ENCODE results near the gene PRKAR1B. TPM values are rescaled to one million over a fixed set of nuclear protein-coding genes. Genes with fewer than 3 reads are reported as not detected.

Gene PRKAR1B
- total RNA-seq, 2 experiments from 2014 or later: 28.0 to 28.2 TPM

DNA sequence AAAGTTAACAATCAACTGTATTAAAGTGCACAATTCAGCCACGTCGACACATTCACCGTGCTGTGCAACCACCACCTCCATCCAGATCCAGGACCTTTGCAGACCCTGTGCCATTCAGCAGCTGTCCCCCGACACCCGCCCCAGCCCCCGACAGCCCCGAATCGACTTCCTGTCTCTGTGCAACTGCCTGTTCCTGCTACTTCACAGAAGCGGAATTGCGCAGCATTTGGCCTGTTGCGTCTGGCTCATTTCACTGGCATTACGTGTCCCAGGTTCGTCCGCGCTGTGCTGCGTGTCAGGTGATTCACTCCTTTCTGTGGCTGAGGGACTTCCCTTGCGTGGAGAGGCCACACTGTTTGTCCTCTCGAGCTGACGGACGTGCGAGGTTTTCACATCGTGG, 33.8 kb downstream of the PRKAR1B start:
- H3K4me3 Mint-ChIP-seq: no peak overlapping the region
- CTCF ChIA-PET: interaction anchor here (0.6 kb wide), 1 partner anchor 25 kb away, joined by 3 read pairs; no protein-coding TSS in a partner anchor
- POLR2A ChIA-PET: no interaction called here
- DNase-seq: no peak
- peaks cover 16% of the 10 kb centered on the region for H3K36me3 Mint-ChIP-seq
- H3K9me3 Mint-ChIP-seq: peaks cover 7% of the 10 kb centered on the region
- H3K27ac Mint-ChIP-seq: no peak overlapping the region
- intact Hi-C loops (cut with micrococcal nuclease): no loop called here
- H3K4me1 Mint-ChIP-seq (ENCODE audit: low read depth): no peaks in the 10 kb centered on the region
- H3K27me3 Mint-ChIP-seq: no peaks in the 10 kb centered on the region

DNA sequence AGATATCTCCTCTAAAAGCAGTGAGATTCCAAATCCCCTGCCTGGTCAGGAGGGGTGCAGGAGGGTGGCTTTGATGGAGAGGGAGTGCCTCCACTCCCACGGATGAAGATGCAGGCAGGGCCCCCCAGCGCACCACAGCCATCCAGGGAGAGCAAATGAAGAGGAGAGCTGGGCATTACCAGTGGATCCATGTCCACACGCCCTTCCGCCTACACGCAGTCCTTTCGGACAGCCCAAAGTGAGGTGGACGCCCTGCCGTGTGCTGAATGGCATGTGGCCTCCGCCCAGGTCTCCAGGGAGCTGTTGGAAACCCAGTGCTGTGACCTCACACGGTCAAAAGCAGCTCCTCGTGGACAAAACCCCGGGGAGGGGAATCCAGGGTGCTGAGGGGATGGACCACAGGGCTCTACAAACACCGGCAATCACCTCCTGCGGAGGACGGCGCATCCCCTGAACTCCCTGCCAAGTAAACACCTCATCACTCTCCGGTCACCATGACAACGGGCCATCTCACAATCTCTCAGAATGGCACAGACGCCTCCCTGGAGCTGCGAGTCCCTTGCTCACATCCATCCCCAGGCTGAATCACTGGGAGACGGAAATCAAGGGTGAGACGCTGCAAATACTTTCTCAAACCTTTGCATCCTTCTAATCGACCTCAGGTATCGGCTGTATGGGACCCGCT, 35.6 kb downstream of the PRKAR1B start:
- peaks cover 21% of the 10 kb centered on the region for H3K9me3 Mint-ChIP-seq
- no peak overlapping the region for H3K4me3 Mint-ChIP-seq
- H3K27me3 Mint-ChIP-seq: no peaks in the 10 kb centered on the region
- intact Hi-C loops (cut with micrococcal nuclease): no loop called here
- H3K36me3 Mint-ChIP-seq: peaks cover 29% of the 10 kb centered on the region
- DNase-seq: no peak
- H3K4me1 Mint-ChIP-seq (ENCODE audit: low read depth): no peaks in the 10 kb centered on the region
- H3K27ac Mint-ChIP-seq: no peak overlapping the region
- ChIA-PET CTCF (interaction anchor here (0.9 kb wide), 1 partner anchor 76 kb away, joined by 3 read pairs; no protein-coding TSS in a partner anchor), POLR2A (no interaction called here)

DNA sequence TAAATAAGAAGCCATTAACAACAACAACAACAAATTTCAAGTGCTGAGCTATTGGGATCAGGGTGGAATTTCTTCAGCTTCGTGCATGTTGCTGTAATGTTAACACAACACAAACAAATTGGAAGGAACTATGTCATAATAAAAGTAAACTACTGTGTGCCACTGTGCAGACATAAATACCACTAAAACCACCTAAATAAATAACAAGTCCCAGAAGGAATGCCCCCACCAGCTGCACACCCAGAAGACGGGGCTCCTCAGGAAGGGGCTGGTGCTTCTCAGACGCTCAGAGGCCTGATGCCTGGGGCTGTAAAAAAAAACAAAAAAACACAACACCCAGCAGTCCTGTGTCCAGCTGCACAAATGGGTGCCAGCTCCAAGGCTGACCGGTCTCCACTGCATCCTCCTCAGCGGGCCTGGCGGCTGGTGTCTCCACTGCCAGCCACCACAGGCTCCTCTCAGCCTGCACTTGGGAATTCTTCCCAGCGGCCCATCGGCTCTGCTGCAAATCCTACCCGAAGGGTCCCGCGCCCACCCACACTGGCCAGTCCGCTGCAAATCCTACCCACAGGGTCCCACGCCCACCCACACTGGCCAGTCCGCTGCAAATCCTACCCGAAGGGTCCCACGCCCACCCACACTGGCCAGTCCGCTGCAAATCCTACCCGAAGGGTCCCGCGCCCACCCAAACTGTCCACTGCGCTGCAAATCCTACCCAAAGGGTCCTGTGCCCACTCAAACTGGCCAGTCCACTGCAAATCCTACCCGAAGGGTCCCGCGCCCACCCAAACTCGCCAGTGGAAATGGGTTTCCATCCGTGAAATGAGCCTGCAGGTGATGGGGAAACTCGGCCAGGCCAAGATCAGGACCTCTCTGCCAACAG, 36.4 kb downstream of the PRKAR1B start:
- intact Hi-C loops (cut with micrococcal nuclease): no loop called here
- H3K36me3 Mint-ChIP-seq: peaks cover 35% of the 10 kb centered on the region
- H3K9me3 Mint-ChIP-seq: peaks cover 28% of the 10 kb centered on the region
- H3K27me3 Mint-ChIP-seq: no peaks in the 10 kb centered on the region
- CTCF ChIA-PET: no interaction called here
- DNase-seq: no peak
- H3K27ac Mint-ChIP-seq: no peak overlapping the region
- no peak overlapping the region for H3K4me3 Mint-ChIP-seq
- H3K4me1 Mint-ChIP-seq (ENCODE audit: low read depth): no peaks in the 10 kb centered on the region
- POLR2A ChIA-PET: interaction anchor here (0.7 kb wide), 1 partner anchor 41 kb away, joined by 3 read pairs; no protein-coding TSS in a partner anchor

DNA sequence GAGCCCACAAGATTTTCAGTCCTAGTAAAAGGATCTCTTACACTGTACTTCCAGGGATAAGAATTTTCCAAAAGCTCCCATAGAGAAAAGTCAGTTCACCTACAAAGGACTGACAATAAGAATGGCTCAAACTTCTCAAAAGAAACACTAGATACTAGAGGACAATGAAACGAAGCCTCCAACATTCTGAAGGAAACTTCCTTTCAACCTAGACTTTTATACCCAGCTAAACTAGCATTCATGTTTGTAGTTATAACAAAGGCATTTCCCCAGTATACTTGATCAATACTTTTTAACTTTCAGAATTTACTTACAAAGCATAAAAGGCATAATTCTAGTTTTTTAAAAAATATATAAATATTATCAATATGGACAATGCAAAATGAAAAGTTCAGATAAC, 41.5 kb downstream of the PRKAR1B start:
- ChIA-PET POLR2A (no interaction called here), CTCF (interaction anchor here (0.8 to 1.6 kb wide), 2 partner anchors 11 to 124 kb away, joined by 3 to 4 read pairs; no protein-coding TSS in a partner anchor)
- Mint-ChIP-seq H3K27me3 (no peaks in the 10 kb centered on the region), H3K9me3 (peaks cover 43% of the 10 kb centered on the region), H3K4me3 (no peak overlapping the region), H3K27ac (no peak overlapping the region), H3K4me1 (ENCODE audit: low read depth) (no peaks in the 10 kb centered on the region), H3K36me3 (peaks cover 43% of the 10 kb centered on the region)
- intact Hi-C loops (cut with micrococcal nuclease): no loop called here
- DNase-seq: no peak

DNA sequence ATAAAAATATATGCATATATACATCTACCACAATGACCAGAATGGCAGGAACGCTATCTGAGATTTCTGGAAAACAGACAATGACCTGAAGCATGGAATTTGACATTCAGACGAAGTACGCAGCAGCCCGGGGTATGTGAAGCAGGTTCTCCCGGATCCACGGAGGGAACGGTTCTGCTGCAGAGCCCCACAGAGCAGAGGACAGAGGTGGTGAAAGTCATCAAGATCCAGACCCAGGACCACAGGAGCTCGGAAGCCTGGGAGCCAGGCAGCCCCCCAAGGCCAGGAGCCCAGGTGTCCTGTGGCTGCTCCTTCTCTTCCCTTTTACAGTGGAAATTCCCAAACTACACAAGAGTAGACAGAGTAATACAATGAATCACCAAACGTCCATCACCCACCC, 42.7 kb downstream of the PRKAR1B start:
- Mint-ChIP-seq H3K4me1 (ENCODE audit: low read depth) (no peaks in the 10 kb centered on the region), H3K36me3 (peaks cover 44% of the 10 kb centered on the region), H3K27me3 (no peaks in the 10 kb centered on the region), H3K4me3 (no peak overlapping the region), H3K27ac (no peak overlapping the region), H3K9me3 (peaks cover 43% of the 10 kb centered on the region)
- no peak for DNase-seq
- CTCF ChIA-PET: interaction anchor here (0.9 kb wide), 1 partner anchor 19 kb away, joined by 4 read pairs; no protein-coding TSS in a partner anchor
- POLR2A ChIA-PET: no interaction called here
- intact Hi-C loops (cut with micrococcal nuclease): no loop called here

DNA sequence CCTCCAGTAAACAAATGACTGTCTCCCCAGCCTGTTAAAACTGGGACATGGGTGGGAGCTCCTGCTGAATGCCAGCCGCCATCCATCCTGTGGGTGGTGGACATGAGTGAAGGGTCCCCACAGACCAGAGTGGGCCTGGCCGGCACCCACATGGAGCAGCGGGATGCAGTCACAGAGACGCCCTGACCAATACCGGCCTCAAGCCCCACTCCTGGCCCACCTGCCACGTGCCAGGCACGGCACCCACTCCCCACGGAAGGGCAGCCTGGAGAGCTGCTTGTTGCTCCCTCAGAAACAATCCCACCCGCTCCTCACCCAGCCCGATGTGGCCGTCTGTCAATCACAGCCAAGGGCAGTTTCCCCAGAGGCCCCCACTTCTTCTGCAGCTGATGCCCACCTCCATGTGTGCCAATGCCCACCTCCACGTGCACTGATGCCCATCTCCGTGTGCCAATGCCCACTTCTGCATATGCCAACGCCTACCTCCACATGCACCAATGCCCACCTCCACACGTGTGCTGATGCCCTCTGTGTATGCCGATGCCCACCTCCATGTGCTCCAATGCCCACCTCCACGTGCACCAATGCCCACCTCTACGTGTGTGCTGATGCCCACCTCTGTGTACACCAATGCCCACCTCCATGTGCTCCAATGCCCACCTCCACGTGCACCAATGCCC, 43.4 kb downstream of the PRKAR1B start:
- Mint-ChIP-seq H3K27ac (no peak overlapping the region), H3K9me3 (peaks cover 39% of the 10 kb centered on the region), H3K4me1 (ENCODE audit: low read depth) (no peaks in the 10 kb centered on the region), H3K27me3 (no peaks in the 10 kb centered on the region), H3K36me3 (peaks cover 46% of the 10 kb centered on the region), H3K4me3 (no peak overlapping the region)
- CTCF ChIA-PET: interaction anchor here (0.9 kb wide), 1 partner anchor 18 kb away, joined by 4 read pairs; no protein-coding TSS in a partner anchor
- POLR2A ChIA-PET: no interaction called here
- intact Hi-C loops (cut with micrococcal nuclease): no loop called here
- DNase-seq: no peak

DNA sequence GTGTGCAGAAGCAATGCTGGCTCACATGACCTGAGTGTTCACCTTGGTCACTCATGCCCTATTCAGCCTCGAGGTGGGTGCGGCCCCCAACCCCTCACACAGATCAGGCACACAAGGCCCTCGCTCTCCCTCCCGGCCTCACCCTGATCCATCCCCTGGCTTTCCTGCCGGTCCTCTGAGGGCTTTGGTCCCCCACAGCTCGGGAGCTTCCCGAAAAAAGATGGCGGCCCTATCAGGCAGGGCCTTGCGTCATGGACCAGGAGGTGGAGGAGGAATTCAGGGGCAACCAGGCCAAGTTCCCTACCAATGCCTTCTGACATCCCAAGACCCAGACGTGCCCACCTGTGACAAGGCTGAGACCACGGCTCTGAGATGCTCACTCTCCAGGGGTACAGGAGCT, 44.3 kb downstream of the PRKAR1B start:
- peaks cover 41% of the 10 kb centered on the region for H3K36me3 Mint-ChIP-seq
- no peaks in the 10 kb centered on the region for H3K4me1 Mint-ChIP-seq (ENCODE audit: low read depth)
- POLR2A ChIA-PET: no interaction called here
- intact Hi-C loops (cut with micrococcal nuclease): no loop called here
- peaks cover 35% of the 10 kb centered on the region for H3K9me3 Mint-ChIP-seq
- CTCF ChIA-PET: no interaction called here
- no peaks in the 10 kb centered on the region for H3K27me3 Mint-ChIP-seq
- no peak for DNase-seq
- no peak overlapping the region for H3K27ac Mint-ChIP-seq
- no peak overlapping the region for H3K4me3 Mint-ChIP-seq

DNA sequence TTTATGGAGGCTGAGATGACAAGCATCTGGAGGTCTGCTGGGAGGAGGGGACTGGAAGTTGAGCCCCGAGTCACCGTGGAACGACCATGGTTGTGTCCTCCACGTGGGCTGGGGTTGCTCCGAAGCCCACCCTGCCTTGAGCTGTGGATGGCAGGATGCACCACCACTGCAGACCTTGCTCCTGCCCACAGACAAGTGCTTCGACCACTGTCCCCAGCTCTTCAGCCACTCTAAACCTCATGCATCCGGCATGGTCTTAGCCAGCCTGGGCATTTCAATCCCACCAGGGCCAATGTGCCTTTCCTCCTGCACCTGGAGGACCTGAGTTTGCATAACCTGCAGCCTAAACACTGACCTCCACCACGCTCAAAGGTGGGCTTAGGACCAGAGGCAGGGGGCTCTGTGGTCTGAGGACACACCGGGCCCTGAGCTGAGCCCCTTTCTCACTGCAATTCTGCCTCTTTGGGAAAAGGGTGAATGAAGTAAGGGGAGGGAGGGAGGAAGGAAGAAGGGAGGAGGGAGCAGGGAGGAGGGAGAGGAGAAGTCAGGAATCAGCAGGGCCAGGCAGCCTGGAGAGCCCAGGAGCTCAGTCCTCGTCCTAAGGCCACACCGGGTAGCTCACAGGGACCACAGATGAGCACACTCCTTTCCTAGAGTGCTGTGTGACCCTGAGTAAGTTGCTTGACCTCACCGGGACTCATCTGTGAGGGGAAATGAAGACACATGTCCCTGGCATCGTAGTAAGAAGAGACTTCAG, 45.4 kb downstream of the PRKAR1B start:
- DNase-seq: no peak
- Mint-ChIP-seq H3K36me3 (peaks cover 34% of the 10 kb centered on the region), H3K4me3 (no peak overlapping the region), H3K27ac (no peak overlapping the region), H3K4me1 (ENCODE audit: low read depth) (no peaks in the 10 kb centered on the region), H3K9me3 (peaks cover 24% of the 10 kb centered on the region), H3K27me3 (no peaks in the 10 kb centered on the region)
- intact Hi-C loops (cut with micrococcal nuclease): no loop called here
- CTCF ChIA-PET: no interaction called here
- POLR2A ChIA-PET: no interaction called here

DNA sequence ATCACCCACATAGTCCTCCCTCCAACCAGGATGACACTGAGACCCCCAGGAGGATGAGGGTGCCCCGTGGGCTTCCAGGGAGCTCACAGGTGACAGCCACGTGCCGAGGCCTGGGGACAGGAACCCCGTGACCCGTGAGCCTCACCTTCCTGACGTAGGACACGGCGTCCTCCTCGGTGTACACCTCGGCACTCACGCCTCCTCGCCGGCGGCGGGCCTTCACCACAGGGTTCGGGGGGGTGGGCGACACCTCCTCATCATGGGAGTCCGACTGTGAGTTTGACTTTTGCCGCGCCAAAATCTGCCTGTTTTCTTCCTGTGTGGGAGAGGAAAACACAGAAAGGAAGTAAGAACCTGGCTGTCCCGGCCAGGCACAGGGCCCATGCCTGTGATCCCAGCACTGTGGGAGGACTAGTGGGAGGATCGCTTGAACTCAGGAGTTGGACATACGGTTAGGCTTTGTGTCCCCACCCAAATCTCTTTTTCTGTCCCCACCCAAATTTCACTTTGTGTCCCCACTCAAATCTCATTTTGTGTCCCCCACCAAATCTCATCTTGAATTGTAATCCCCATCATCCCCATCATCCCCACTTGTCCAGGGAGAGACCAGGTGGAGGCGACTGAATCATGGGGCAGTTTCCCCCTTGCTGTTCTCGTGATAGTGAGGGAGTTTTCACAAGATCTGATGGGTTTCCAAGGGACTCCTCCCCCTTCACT, 46.5 kb downstream of the PRKAR1B start:
- Mint-ChIP-seq H3K9me3 (peaks cover 13% of the 10 kb centered on the region), H3K4me3 (no peak overlapping the region), H3K4me1 (ENCODE audit: low read depth) (no peaks in the 10 kb centered on the region), H3K36me3 (peaks cover 30% of the 10 kb centered on the region), H3K27me3 (no peaks in the 10 kb centered on the region), H3K27ac (no peak overlapping the region)
- ChIA-PET CTCF (no interaction called here), POLR2A (no interaction called here)
- intact Hi-C loops (cut with micrococcal nuclease): no loop called here
- no peak for DNase-seq

DNA sequence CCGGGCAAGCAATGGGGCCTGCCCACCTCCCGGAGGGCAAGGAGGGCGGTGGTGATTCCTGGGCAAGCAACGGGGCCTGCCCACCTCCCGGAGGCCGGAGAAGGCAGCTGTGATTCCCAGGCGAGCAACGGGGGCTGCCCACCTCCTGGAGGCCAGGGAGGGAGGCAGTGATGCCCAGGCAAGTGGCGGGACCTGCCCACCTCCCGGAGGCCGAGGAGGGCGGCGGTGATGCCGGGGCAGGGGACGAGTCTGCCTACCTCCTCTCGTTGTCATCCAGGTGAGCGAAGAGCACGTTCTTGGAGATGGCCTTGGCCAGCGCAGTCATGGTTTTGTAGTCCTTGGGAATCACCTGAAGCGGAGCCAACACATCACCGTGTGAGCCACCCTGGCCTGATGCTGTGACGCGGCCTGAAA, 50.1 kb downstream of the PRKAR1B start:
- ChIA-PET POLR2A (no interaction called here), CTCF (no interaction called here)
- Mint-ChIP-seq H3K36me3 (peaks cover 22% of the 10 kb centered on the region), H3K4me1 (ENCODE audit: low read depth) (no peaks in the 10 kb centered on the region), H3K9me3 (peaks cover 9% of the 10 kb centered on the region), H3K4me3 (no peak overlapping the region), H3K27ac (no peak overlapping the region), H3K27me3 (no peaks in the 10 kb centered on the region)
- intact Hi-C loops (cut with micrococcal nuclease): no loop called here
- no peak for DNase-seq

DNA sequence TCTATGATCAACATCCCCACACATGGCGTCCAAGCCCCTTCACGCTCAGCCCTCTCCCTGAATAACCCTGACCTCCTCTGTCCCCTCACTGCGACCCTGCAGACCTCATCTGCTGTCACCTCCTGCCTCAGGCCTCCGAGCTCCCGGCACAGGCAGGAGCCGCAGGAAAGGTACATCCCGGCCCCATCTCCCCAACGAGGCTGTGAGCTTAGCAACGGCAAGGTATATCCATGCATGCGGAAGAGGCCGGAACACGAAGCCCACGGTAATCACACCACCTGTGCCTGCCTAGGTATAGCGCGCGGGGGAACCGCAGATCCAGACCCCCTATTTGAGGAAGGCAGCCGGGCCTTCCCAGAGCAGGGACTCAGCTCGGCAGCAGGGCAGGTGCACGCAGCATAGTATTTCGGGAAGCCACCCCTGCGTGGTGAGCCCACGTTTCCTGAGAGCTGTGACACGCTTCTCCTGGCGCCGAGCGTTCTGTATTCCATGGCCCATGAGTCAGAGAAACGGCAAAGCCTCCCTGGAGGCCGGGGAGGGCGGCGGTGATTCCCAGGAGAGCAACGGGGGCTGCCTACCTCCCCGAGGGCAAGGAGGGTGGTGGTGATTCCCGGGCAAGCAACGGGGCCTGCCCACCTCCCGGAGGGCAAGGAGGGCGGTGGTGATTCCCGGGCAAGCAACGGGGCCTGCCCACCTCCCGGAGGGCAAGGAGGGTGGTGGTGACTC, 50.7 kb downstream of the PRKAR1B start:
- H3K36me3 Mint-ChIP-seq: peaks cover 22% of the 10 kb centered on the region
- POLR2A ChIA-PET: no interaction called here
- CTCF ChIA-PET: no interaction called here
- H3K9me3 Mint-ChIP-seq: peaks cover 9% of the 10 kb centered on the region
- H3K27me3 Mint-ChIP-seq: no peaks in the 10 kb centered on the region
- H3K27ac Mint-ChIP-seq: no peak overlapping the region
- intact Hi-C loops (cut with micrococcal nuclease): no loop called here
- H3K4me1 Mint-ChIP-seq (ENCODE audit: low read depth): no peaks in the 10 kb centered on the region
- DNase-seq: no peak
- no peak overlapping the region for H3K4me3 Mint-ChIP-seq
